ENCODE data around the gene C22orf31.
"Not testable (repeated sequence)": the region's sequence is repeated elsewhere in the genome, so short reads cannot be mapped to it uniquely, and the experiment has no call there.

C22orf31 gene

GRCh38 chr22:29095459-29095858, 33.8 kb upstream of the C22orf31 start:
- H3K36me3 ChIP-seq (ENCODE audit: control insufficient read depth in 5 of 5, insufficient read depth in 5 of 5, low read length in 5 of 5) = peaks cover 0 to 20% (median 10%) of the 10 kb centered on the region in 5 donors
- H3K9ac ChIP-seq (ENCODE audit: low read length in 5 of 5) = no peak overlapping the region
- H3K9me3 ChIP-seq (ENCODE audit: control insufficient read depth in 5 of 5, low read length in 5 of 5) = no peaks in the 10 kb centered on the region
- H3K4me3 ChIP-seq (ENCODE audit: low read depth in 1 of 5, low read length in 5 of 5) = no peak overlapping the region
- H3K27me3 ChIP-seq (ENCODE audit: control insufficient read depth in 5 of 5, insufficient read depth in 4 of 5, low read length in 5 of 5) = no peaks in the 10 kb centered on the region
- peaks cover 0 to 12% (median 8%) of the 10 kb centered on the region in 5 donors for H3K4me1 ChIP-seq (ENCODE audit: control insufficient read depth in 5 of 5, insufficient read depth in 5 of 5, low read length in 5 of 5)
- H3K27ac ChIP-seq (ENCODE audit: low read depth, low read length) = no peak overlapping the region

DNA sequence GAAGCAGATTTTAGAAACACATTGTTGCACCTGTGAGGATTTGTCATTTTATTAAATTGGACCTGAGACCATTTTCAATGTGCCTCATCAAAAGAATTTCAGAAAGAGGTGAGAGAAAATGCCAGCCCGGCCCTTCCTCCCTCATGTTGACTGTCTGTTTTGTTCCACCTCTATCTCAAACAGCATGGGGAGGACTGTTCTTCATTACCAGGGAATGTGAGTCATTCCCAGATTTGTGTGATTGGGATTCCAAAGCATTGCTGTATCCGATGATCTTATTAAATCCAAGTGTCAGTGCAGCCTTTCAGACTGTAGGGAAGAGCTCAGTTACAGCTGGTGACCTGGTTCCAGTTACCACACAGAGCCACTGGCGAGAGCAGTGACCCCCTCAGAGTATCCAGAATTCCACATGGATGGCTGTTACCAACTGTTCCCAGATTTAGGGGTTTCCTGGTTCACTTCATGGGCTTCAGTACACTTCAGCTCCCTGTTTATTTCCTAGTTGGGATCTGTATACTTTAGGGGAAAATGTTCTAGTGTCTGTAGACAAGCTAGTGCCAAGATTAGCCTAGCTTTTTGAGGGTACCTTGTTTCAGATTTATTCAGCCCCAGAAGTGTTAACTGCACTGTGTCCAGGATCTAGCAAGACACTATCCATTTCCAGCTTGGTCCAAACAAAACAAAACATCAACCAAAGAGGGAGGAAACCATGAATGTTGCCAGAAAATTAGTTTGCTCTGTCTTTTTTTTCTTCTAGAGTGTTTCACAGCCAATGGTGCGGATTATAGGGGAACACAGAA, 32.1 kb upstream of the C22orf31 start:
- no peak overlapping the region for H3K4me3 ChIP-seq (ENCODE audit: low read depth in 1 of 5, low read length in 5 of 5)
- H3K27me3 ChIP-seq (ENCODE audit: control insufficient read depth in 5 of 5, insufficient read depth in 4 of 5, low read length in 5 of 5) = no peaks in the 10 kb centered on the region
- peaks cover 0 to 12% (median 7%) of the 10 kb centered on the region in 5 donors for H3K36me3 ChIP-seq (ENCODE audit: control insufficient read depth in 5 of 5, insufficient read depth in 5 of 5, low read length in 5 of 5)
- peaks cover 0 to 12% (median 8%) of the 10 kb centered on the region in 5 donors for H3K4me1 ChIP-seq (ENCODE audit: control insufficient read depth in 5 of 5, insufficient read depth in 5 of 5, low read length in 5 of 5)
- no peak overlapping the region for H3K9ac ChIP-seq (ENCODE audit: low read length in 5 of 5)
- H3K9me3 ChIP-seq (ENCODE audit: control insufficient read depth in 5 of 5, low read length in 5 of 5) = no peaks in the 10 kb centered on the region
- peak overlapping the region; percentile 32 for H3K27ac ChIP-seq (ENCODE audit: low read depth, low read length)

DNA sequence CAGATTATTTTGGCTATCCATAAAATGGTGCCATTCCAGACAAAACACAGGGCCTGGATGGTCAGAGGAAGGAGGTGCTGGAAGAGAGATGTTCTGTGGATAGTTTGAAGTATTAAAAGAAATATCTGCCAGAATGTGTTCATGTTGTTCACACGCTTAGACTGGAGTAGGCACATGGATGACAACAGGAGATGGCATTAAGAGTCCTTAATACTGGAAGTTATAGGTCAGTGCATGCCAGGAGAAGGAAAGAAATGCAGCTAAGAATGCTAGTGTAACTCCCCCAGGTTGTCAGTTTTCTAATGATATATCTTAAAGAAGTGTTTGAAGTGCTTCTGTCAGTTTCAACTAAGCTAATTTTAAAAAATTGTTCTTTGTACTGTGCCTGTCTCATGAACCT, 31.4 kb upstream of the C22orf31 start:
- Histone ChIP-seq H3K27me3 (ENCODE audit: control insufficient read depth in 5 of 5, insufficient read depth in 4 of 5, low read length in 5 of 5) (no peaks in the 10 kb centered on the region), H3K9ac (ENCODE audit: low read length in 5 of 5) (no peak overlapping the region), H3K27ac (ENCODE audit: low read depth, low read length) (no peak overlapping the region), H3K4me1 (ENCODE audit: control insufficient read depth in 5 of 5, insufficient read depth in 5 of 5, low read length in 5 of 5) (peaks cover 0 to 12% (median 8%) of the 10 kb centered on the region in 5 donors), H3K4me3 (ENCODE audit: low read depth in 1 of 5, low read length in 5 of 5) (no peak overlapping the region), H3K36me3 (ENCODE audit: control insufficient read depth in 5 of 5, insufficient read depth in 5 of 5, low read length in 5 of 5) (peaks cover 0 to 12% (median 7%) of the 10 kb centered on the region in 5 donors), H3K9me3 (ENCODE audit: control insufficient read depth in 5 of 5, low read length in 5 of 5) (no peaks in the 10 kb centered on the region)

GRCh38 chr22:29092243-29092642, 30.6 kb upstream of the C22orf31 start:
- Histone ChIP-seq H3K4me3 (ENCODE audit: low read depth in 1 of 5, low read length in 5 of 5) (no peak overlapping the region), H3K27me3 (ENCODE audit: control insufficient read depth in 5 of 5, insufficient read depth in 4 of 5, low read length in 5 of 5) (no peaks in the 10 kb centered on the region), H3K9ac (ENCODE audit: low read length in 5 of 5) (no peak overlapping the region), H3K27ac (ENCODE audit: low read depth, low read length) (no peak overlapping the region), H3K9me3 (ENCODE audit: control insufficient read depth in 5 of 5, low read length in 5 of 5) (no peaks in the 10 kb centered on the region), H3K4me1 (ENCODE audit: control insufficient read depth in 5 of 5, insufficient read depth in 5 of 5, low read length in 5 of 5) (peaks cover 0 to 12% (median 8%) of the 10 kb centered on the region in 5 donors), H3K36me3 (ENCODE audit: control insufficient read depth in 5 of 5, insufficient read depth in 5 of 5, low read length in 5 of 5) (peaks cover 0 to 12% (median 7%) of the 10 kb centered on the region in 5 donors)

DNA sequence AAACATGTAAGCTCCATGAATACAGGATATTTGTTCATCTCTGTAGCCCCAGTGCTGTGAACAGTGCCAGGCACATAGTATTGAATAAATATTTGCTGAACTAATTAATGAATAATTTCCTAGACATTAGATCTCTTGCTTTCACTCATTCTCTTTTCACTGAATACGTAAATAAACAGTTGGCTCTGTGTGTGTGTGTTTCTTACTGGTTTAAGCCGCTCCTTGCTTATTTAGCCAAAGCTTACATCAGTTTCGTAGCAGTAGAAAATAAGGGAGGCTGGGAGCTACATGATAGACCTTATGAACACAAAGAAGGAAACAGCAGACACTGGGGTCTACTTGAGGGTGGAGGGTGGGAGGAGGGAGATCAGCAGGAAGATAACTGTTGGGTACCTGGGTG, 28.4 kb upstream of the C22orf31 start:
- no peak overlapping the region for H3K27ac ChIP-seq (ENCODE audit: low read depth, low read length)
- H3K4me3 ChIP-seq (ENCODE audit: low read depth in 1 of 5, low read length in 5 of 5) = no peak overlapping the region
- no peak overlapping the region for H3K9ac ChIP-seq (ENCODE audit: low read length in 5 of 5)
- H3K4me1 ChIP-seq (ENCODE audit: control insufficient read depth in 5 of 5, insufficient read depth in 5 of 5, low read length in 5 of 5) = peaks cover 0 to 12% (median 8%) of the 10 kb centered on the region in 5 donors
- H3K9me3 ChIP-seq (ENCODE audit: control insufficient read depth in 5 of 5, low read length in 5 of 5) = no peaks in the 10 kb centered on the region
- H3K27me3 ChIP-seq (ENCODE audit: control insufficient read depth in 5 of 5, insufficient read depth in 4 of 5, low read length in 5 of 5) = no peaks in the 10 kb centered on the region
- peaks cover 0 to 3% (median 2%) of the 10 kb centered on the region in 5 donors for H3K36me3 ChIP-seq (ENCODE audit: control insufficient read depth in 5 of 5, insufficient read depth in 5 of 5, low read length in 5 of 5)

GRCh38 chr22:29089507-29089906, 27.9 kb upstream of the C22orf31 start:
- H3K4me3 ChIP-seq (ENCODE audit: low read depth in 1 of 5, low read length in 5 of 5) = no peak overlapping the region
- no peaks in the 10 kb centered on the region for H3K9me3 ChIP-seq (ENCODE audit: control insufficient read depth in 5 of 5, low read length in 5 of 5)
- H3K4me1 ChIP-seq (ENCODE audit: control insufficient read depth in 5 of 5, insufficient read depth in 5 of 5, low read length in 5 of 5) = peaks cover 0 to 12% (median 8%) of the 10 kb centered on the region in 5 donors
- H3K27ac ChIP-seq (ENCODE audit: low read depth, low read length) = no peak overlapping the region
- H3K36me3 ChIP-seq (ENCODE audit: control insufficient read depth in 5 of 5, insufficient read depth in 5 of 5, low read length in 5 of 5) = no peaks in the 10 kb centered on the region
- no peak overlapping the region for H3K9ac ChIP-seq (ENCODE audit: low read length in 5 of 5)
- H3K27me3 ChIP-seq (ENCODE audit: control insufficient read depth in 5 of 5, insufficient read depth in 4 of 5, low read length in 5 of 5) = no peaks in the 10 kb centered on the region

GRCh38 chr22:29088809-29089208, 27.2 kb upstream of the C22orf31 start:
- no peaks in the 10 kb centered on the region for H3K36me3 ChIP-seq (ENCODE audit: control insufficient read depth in 5 of 5, insufficient read depth in 5 of 5, low read length in 5 of 5)
- no peak overlapping the region for H3K4me3 ChIP-seq (ENCODE audit: low read depth in 1 of 5, low read length in 5 of 5)
- H3K27me3 ChIP-seq (ENCODE audit: control insufficient read depth in 5 of 5, insufficient read depth in 4 of 5, low read length in 5 of 5) = no peaks in the 10 kb centered on the region
- no peaks in the 10 kb centered on the region for H3K9me3 ChIP-seq (ENCODE audit: control insufficient read depth in 5 of 5, low read length in 5 of 5)
- no peak overlapping the region for H3K9ac ChIP-seq (ENCODE audit: low read length in 5 of 5)
- H3K4me1 ChIP-seq (ENCODE audit: control insufficient read depth in 5 of 5, insufficient read depth in 5 of 5, low read length in 5 of 5) = peaks cover 0 to 15% (median 7%) of the 10 kb centered on the region in 5 donors
- no peak overlapping the region for H3K27ac ChIP-seq (ENCODE audit: low read depth, low read length)

DNA sequence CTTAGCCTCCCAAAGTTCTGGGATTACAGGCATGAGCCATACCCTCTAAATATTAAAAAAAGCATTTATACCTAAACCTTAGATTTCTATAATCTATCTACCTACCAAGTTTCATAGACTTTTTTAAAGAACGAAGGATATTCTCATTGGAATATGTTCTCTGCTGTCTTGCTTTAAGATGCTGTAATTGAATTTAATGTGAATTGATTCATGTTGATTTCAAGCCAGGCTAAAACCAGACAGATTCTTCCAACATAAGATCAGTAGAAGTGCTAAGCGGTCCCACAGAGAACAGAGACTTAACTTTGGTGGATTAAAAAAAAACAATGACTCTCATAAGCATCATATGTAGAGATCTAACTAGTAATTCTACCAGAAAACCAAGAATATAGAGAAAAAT, 25.4 kb upstream of the C22orf31 start:
- H3K9ac ChIP-seq (ENCODE audit: low read length in 5 of 5) = no peak overlapping the region
- H3K36me3 ChIP-seq (ENCODE audit: control insufficient read depth in 5 of 5, insufficient read depth in 5 of 5, low read length in 5 of 5) = no peaks in the 10 kb centered on the region
- no peaks in the 10 kb centered on the region for H3K27me3 ChIP-seq (ENCODE audit: control insufficient read depth in 5 of 5, insufficient read depth in 4 of 5, low read length in 5 of 5)
- no peak overlapping the region for H3K4me3 ChIP-seq (ENCODE audit: low read depth in 1 of 5, low read length in 5 of 5)
- H3K9me3 ChIP-seq (ENCODE audit: control insufficient read depth in 5 of 5, low read length in 5 of 5) = no peaks in the 10 kb centered on the region
- H3K4me1 ChIP-seq (ENCODE audit: control insufficient read depth in 5 of 5, insufficient read depth in 5 of 5, low read length in 5 of 5) = peaks cover 0 to 22% (median 0%) of the 10 kb centered on the region in 5 donors
- no peak overlapping the region for H3K27ac ChIP-seq (ENCODE audit: low read depth, low read length)

DNA sequence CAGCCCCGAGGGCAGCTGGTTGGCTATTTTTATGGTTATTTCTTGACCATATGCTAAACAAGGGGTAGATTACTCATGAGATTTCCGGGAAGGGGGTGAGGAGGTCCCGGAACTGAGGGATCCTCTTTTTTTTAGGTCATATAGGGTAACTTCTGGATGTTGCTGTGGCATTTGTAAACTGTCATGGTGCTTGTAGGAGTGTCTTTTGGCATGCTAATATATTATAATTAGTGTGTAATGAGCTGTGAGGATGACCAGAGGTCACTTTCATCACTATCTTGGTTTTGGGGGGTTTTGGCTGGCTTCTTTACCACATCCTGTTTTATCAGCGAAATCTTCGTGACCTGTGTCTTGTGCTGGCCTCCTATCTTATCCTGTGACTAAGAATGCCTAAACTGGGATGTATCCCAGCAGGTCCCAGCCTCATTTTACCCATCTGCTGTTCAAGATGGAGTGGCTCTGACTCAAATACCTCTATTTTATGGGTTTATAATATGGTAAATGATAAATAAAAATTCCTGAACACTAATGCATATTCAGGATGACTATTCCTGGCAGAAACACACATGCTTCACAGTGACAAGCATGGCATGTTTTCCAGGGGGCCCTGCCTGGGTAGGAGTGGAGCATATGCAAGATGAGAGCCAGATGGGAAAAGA, 22.4 kb upstream of the C22orf31 start:
- peaks cover 0 to 49% (median 13%) of the 10 kb centered on the region in 5 donors for H3K4me1 ChIP-seq (ENCODE audit: control insufficient read depth in 5 of 5, insufficient read depth in 5 of 5, low read length in 5 of 5)
- no peak overlapping the region for H3K4me3 ChIP-seq (ENCODE audit: low read depth in 1 of 5, low read length in 5 of 5)
- H3K27ac ChIP-seq (ENCODE audit: low read depth, low read length) = no peak overlapping the region
- H3K36me3 ChIP-seq (ENCODE audit: control insufficient read depth in 5 of 5, insufficient read depth in 5 of 5, low read length in 5 of 5) = no peaks in the 10 kb centered on the region
- no peak overlapping the region for H3K9ac ChIP-seq (ENCODE audit: low read length in 5 of 5)
- no peaks in the 10 kb centered on the region for H3K27me3 ChIP-seq (ENCODE audit: control insufficient read depth in 5 of 5, insufficient read depth in 4 of 5, low read length in 5 of 5)
- H3K9me3 ChIP-seq (ENCODE audit: control insufficient read depth in 5 of 5, low read length in 5 of 5) = no peaks in the 10 kb centered on the region

DNA sequence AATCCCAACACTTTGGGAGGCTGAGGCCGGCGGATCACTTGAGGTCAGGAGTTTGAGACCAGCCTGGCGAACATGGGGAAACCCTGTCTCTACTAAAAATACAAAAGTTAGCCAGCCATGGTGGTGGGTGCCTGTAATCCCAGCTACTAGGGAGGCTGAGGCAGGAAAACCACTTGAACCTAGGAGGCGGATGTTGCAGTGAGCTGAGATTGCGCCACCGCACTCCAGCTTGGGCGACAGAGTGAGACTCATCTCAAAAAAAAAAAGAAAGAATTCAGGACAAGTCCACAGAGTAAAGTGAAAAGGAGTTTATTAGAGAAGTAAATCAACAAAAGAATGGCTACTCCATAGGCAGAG, 21.9 kb upstream of the C22orf31 start:
- not testable (repeated sequence) for H3K4me3 ChIP-seq (ENCODE audit: low read depth in 1 of 5, low read length in 5 of 5); H3K36me3 ChIP-seq (ENCODE audit: control insufficient read depth in 5 of 5, insufficient read depth in 5 of 5, low read length in 5 of 5); H3K9me3 ChIP-seq (ENCODE audit: control insufficient read depth in 5 of 5, low read length in 5 of 5); H3K9ac ChIP-seq (ENCODE audit: low read length in 5 of 5); H3K27ac ChIP-seq (ENCODE audit: low read depth, low read length); H3K27me3 ChIP-seq (ENCODE audit: control insufficient read depth in 5 of 5, insufficient read depth in 4 of 5, low read length in 5 of 5)
- peaks cover 0 to 50% (median 13%) of the 10 kb centered on the region in 5 donors for H3K4me1 ChIP-seq (ENCODE audit: control insufficient read depth in 5 of 5, insufficient read depth in 5 of 5, low read length in 5 of 5)
